ENCODE data around the gene MRPS30.

DNA sequence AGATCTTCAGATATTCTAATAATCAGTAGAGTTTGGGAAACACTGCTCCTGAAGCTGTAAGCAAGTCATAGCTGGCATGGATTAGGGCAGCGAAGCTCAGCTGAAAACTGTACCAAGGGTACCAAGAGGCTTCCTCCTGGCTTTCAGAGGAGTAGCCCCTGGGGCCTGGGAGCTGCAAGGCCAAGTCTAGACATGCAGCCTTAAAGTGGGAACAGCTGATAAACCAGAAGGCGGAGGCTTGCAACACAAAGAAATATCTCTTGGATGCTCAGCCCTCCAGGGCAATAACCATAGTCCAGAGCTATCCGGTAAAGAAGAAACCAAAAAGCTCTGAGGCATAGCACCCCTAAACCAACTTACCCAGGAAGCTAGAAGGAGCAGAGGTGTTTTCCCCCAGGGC, 51.5 kb downstream of the MRPS30 start:
- TF ChIP-seq, protein P1, sequence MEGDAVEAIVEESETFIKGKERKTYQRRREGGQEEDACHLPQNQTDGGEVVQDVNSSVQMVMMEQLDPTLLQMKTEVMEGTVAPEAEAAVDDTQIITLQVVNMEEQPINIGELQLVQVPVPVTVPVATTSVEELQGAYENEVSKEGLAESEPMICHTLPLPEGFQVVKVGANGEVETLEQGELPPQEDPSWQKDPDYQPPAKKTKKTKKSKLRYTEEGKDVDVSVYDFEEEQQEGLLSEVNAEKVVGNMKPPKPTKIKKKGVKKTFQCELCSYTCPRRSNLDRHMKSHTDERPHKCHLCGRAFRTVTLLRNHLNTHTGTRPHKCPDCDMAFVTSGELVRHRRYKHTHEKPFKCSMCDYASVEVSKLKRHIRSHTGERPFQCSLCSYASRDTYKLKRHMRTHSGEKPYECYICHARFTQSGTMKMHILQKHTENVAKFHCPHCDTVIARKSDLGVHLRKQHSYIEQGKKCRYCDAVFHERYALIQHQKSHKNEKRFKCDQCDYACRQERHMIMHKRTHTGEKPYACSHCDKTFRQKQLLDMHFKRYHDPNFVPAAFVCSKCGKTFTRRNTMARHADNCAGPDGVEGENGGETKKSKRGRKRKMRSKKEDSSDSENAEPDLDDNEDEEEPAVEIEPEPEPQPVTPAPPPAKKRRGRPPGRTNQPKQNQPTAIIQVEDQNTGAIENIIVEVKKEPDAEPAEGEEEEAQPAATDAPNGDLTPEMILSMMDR (conservative IDR thresholded peaks at IDR 0.05; ENCODE audit: low read length): no peak
- TF ChIP-seq EZH2phosphoT487 (IDR thresholded peaks at IDR 0.05; ENCODE audit: borderline replicate concordance): no peak

All from Loucy (cell line).